PC-9 (cell line): ENCODE data around the gene POU1F1. TPM values are rescaled to one million over a fixed set of nuclear protein-coding genes. Genes with fewer than 3 reads are reported as not detected.

Source experiments
- BruUV-seq: library from RNA; stranded (reverse); fragments of 400-500 nt; replicated peaks from 2 replicates; lab custom pipeline; 2021; lab: Mats Ljungman, UMichigan
- CTCF ChIA-PET: fragments of 300-600 bp; sonication (Branson Sonifier 250); formaldehyde crosslinking; loops from one replicate; lab custom pipeline; 2022; ENCODE audit warnings: antibody characterized with exemption; lab: Charles Lee
- POLR2A ChIA-PET: fragments of 300-600 bp; sonication (Branson Sonifier 250); formaldehyde crosslinking; loops from one replicate; lab custom pipeline; 2022; ENCODE audit warnings: antibody characterized with exemption; ENCODE audit not compliant: unreplicated experiment; lab: Charles Lee
- DNase-seq, 2 experiments: peaks; one replicate each; pipeline versions ENCODE4 v3.0.0 to v3.0.0-alpha.2; 2015 to 2022; ENCODE audit warnings: mixed read lengths in 1 of 2
- H2AFZ ChIP-seq: fragments of 200-600 bp; sonication (generic); 2 replicates; pipeline ENCODE4 v1.8.1; 2017; ENCODE audit warnings: antibody characterized with exemption
- H3F3A ChIP-seq: fragments of 200-600 bp; sonication (generic); 2 replicates; pipeline ENCODE4 v1.8.1; 2017; ENCODE audit warnings: antibody characterized with exemption, mild to moderate bottlenecking, low read depth; ENCODE audit not compliant: insufficient read depth
- H3K27ac ChIP-seq: fragments of 200-600 bp; sonication (generic); 2 replicates; pipeline ENCODE4 v1.6.1; 2016; ENCODE audit warnings: mixed run types
- H3K27me3 ChIP-seq: fragments of 200-600 bp; sonication (generic); 2 replicates; pipeline ENCODE4 v1.6.1; 2016; ENCODE audit warnings: low read depth, mixed run types; ENCODE audit not compliant: insufficient read depth
- H3K36me3 ChIP-seq: fragments of 200-600 bp; sonication (generic); 2 replicates; pipeline ENCODE4 v1.6.1; 2016; ENCODE audit warnings: low read depth, mixed run types
- H3K4me1 ChIP-seq: fragments of 200-600 bp; sonication (generic); replicated peaks from 2 replicates; pipeline ENCODE4 v1.6.1; 2016; ENCODE audit warnings: mixed run types; ENCODE audit not compliant: insufficient read depth
- H3K4me2 ChIP-seq: fragments of 200-600 bp; sonication (generic); 2 replicates; pipeline ENCODE4 v1.6.1; 2017; ENCODE audit warnings: mixed run types
- H3K4me3 ChIP-seq: fragments of 200-600 bp; sonication (generic); 2 replicates; pipeline ENCODE4 v1.6.1; 2016; ENCODE audit warnings: mixed run types
- H3K79me2 ChIP-seq: fragments of 200-600 bp; sonication (generic); 2 replicates; pipeline ENCODE4 v1.6.1; 2017; ENCODE audit warnings: low read depth, mixed run types
- H3K9me2 ChIP-seq: fragments of 200-600 bp; sonication (generic); 2 replicates; pipeline ENCODE4 v1.8.1; 2017; ENCODE audit warnings: mild to moderate bottlenecking; ENCODE audit not compliant: insufficient read depth
- H3K9me3 ChIP-seq: fragments of 200-600 bp; sonication (generic); 2 replicates; pipeline ENCODE4 v1.8.1; 2016; ENCODE audit warnings: low read depth; ENCODE audit not compliant: insufficient read depth
- H4K20me1 ChIP-seq: fragments of 200-600 bp; sonication (generic); 2 replicates; pipeline ENCODE4 v1.8.1; 2017; ENCODE audit not compliant: insufficient read depth
- CTCF ChIP-seq: fragments of 200-600 bp; sonication (generic); conservative IDR thresholded peaks from 2 replicates; pipeline ENCODE4 v1.6.1; 2017; ENCODE audit warnings: mixed run types, antibody characterized with exemption, mild to moderate bottlenecking, moderate library complexity
- EZH2 ChIP-seq: fragments of 200-600 bp; sonication (generic); IDR thresholded peaks from 2 replicates; pipeline ENCODE4 v1.8.0; 2017; ENCODE audit warnings: antibody characterized with exemption, low read depth
- intact Hi-C: fragments of 100-400 bp; cut with micrococcal nuclease; formaldehyde crosslinking; loops from one replicate; pipeline ENCODE4 v1.10.0; 2022; ENCODE audit not compliant: unreplicated experiment
- total RNA-seq: library from RNA; stranded (reverse); gene quantifications from 2 replicates; pipeline ENCODE4 v1.2.3, GENCODE V29; 2021

Gene POU1F1
- total RNA-seq, 1 experiment from 2014 or later: not detected

- H3F3A ChIP-seq: no peaks in the 10 kb centered on the region
- H3K9me3 ChIP-seq: no peaks in the 10 kb centered on the region
- TF ChIP-seq CTCF (no peak), EZH2 (no peak)
- H3K27me3 ChIP-seq: no peaks in the 10 kb centered on the region
- DNase-seq: no peak
- H3K4me3 ChIP-seq: no peak overlapping the region
- H3K9me2 ChIP-seq: no peaks in the 10 kb centered on the region
- no peaks in the 10 kb centered on the region for H3K79me2 ChIP-seq
- no TSS peak for BruUV-seq
- CTCF ChIA-PET: no interaction called here
- no peak overlapping the region for H2AFZ ChIP-seq
- H4K20me1 ChIP-seq: no peaks in the 10 kb centered on the region
- no peak overlapping the region for H3K27ac ChIP-seq
- no peaks in the 10 kb centered on the region for H3K36me3 ChIP-seq
- intact Hi-C loops: no loop called here
- POLR2A ChIA-PET: no interaction called here
- peaks cover 8% of the 10 kb centered on the region; the same call in 1 of the 2 replicates for H3K4me1 ChIP-seq
- no peak overlapping the region for H3K4me2 ChIP-seq
These were observed 34.9 kb upstream of the POU1F1 start for GRCh38 chr3:87311309-87311708.

DNA sequence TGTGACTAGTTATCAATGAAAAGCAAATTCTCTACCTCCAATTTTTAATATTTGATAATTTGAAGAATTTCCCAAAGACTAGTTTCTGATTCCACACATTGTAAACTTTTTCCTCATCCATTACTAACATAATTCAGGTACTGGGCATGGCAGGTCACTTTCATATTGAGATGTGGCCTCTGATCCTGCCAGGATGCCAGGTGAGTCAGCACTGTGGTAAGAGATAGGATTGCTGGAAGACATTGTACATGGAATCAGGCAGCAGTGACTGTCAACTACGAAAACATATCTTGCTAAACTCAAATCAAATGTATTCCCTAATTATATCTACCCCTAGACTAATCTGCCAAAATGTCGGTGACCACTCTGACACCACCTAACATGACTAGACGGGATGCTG, 33.2 kb upstream of the POU1F1 start:
- no TSS peak for BruUV-seq
- no peaks in the 10 kb centered on the region for H3F3A ChIP-seq
- no peak overlapping the region for H3K27ac ChIP-seq
- POLR2A ChIA-PET: no interaction called here
- H3K9me2 ChIP-seq: no peaks in the 10 kb centered on the region
- no peak for TF ChIP-seq CTCF
- TF ChIP-seq EZH2: no peak
- no peaks in the 10 kb centered on the region for H3K9me3 ChIP-seq
- no peaks in the 10 kb centered on the region for H3K36me3 ChIP-seq
- no peak overlapping the region for H3K4me3 ChIP-seq
- peak; percentile 44 to 47 for DNase-seq
- H3K4me2 ChIP-seq: no peak overlapping the region
- H2AFZ ChIP-seq: no peak overlapping the region
- H3K27me3 ChIP-seq: no peaks in the 10 kb centered on the region
- no peaks in the 10 kb centered on the region for H3K79me2 ChIP-seq
- peaks cover 8% of the 10 kb centered on the region; the same call in 1 of the 2 replicates for H3K4me1 ChIP-seq
- CTCF ChIA-PET: no interaction called here
- no peaks in the 10 kb centered on the region for H4K20me1 ChIP-seq
- intact Hi-C loops: loop anchor here (2.0 kb wide), 1 partner anchor 23 kb away; no protein-coding TSS in a partner anchor

DNA sequence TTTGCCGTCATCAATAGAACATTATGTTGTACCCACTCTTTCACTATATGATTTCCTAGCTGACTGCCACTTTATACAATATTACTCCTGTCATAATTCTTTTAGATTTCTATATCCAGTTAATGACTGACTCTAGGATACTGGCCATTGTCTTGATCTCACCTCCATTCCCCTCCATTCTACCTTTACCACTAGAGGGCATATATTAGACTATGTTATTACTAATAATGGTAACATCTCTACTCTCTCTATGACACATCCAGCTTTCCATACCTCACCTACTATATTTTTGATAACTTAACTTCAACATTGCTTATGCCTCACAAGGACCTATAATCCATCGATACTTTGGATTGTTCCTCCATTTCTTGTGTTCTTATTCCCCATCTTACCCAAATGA, 31.4 kb upstream of the POU1F1 start:
- H3K9me2 ChIP-seq: no peaks in the 10 kb centered on the region
- no peaks in the 10 kb centered on the region for H3K36me3 ChIP-seq
- no peak overlapping the region for H2AFZ ChIP-seq
- no peaks in the 10 kb centered on the region for H4K20me1 ChIP-seq
- 0 out of 2 replicates have a peak, but pooled peaks have one; percentile 34 for TF ChIP-seq CTCF
- no peak for TF ChIP-seq EZH2
- intact Hi-C loops: loop anchor here (2.0 kb wide), 2 partner anchors 25 to 43 kb away; no protein-coding TSS in a partner anchor
- H3K4me1 ChIP-seq: peaks cover 8% of the 10 kb centered on the region; the same call in 1 of the 2 replicates
- POLR2A ChIA-PET: no interaction called here
- no TSS peak for BruUV-seq
- H3K79me2 ChIP-seq: no peaks in the 10 kb centered on the region
- CTCF ChIA-PET: interaction anchor here (0.5 kb wide), 1 partner anchor 253 kb away, joined by 4 read pairs; no protein-coding TSS in a partner anchor
- H3K4me3 ChIP-seq: no peak overlapping the region
- H3K9me3 ChIP-seq: no peaks in the 10 kb centered on the region
- no peak overlapping the region for H3K4me2 ChIP-seq
- H3K27ac ChIP-seq: no peak overlapping the region
- no peaks in the 10 kb centered on the region for H3K27me3 ChIP-seq
- no peak for DNase-seq
- no peaks in the 10 kb centered on the region for H3F3A ChIP-seq
